ENCODE measurements around the gene LCTL. TPM values are rescaled to one million over a fixed set of nuclear protein-coding genes. Genes with fewer than 3 reads are reported as not detected.

The LCTL gene
- total and polyA plus RNA-seq, 2 donors (not counting 1 experiment from before 2014, with no cell fraction given), result 0.66 to 0.96 TPM

GRCh38 chr15:66508293-66508883 lies 57.4 kb downstream of the LCTL start:
- peaks cover 42% of the 10 kb centered on the region for H3K79me2 ChIP-seq (ENCODE audit: control insufficient read depth, insufficient read depth, low read length)
- peak overlapping the region; percentile 17 for H2AFZ ChIP-seq (ENCODE audit: low read length)
- TF ChIP-seq EZH2 (IDR thresholded peaks at IDR 0.05; ENCODE audit: low read length, missing control alignments), result no peak
- TF ChIP-seq, protein P1, sequence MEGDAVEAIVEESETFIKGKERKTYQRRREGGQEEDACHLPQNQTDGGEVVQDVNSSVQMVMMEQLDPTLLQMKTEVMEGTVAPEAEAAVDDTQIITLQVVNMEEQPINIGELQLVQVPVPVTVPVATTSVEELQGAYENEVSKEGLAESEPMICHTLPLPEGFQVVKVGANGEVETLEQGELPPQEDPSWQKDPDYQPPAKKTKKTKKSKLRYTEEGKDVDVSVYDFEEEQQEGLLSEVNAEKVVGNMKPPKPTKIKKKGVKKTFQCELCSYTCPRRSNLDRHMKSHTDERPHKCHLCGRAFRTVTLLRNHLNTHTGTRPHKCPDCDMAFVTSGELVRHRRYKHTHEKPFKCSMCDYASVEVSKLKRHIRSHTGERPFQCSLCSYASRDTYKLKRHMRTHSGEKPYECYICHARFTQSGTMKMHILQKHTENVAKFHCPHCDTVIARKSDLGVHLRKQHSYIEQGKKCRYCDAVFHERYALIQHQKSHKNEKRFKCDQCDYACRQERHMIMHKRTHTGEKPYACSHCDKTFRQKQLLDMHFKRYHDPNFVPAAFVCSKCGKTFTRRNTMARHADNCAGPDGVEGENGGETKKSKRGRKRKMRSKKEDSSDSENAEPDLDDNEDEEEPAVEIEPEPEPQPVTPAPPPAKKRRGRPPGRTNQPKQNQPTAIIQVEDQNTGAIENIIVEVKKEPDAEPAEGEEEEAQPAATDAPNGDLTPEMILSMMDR (conservative IDR thresholded peaks at IDR 0.05 in 1 of 2, IDR thresholded peaks at IDR 0.05 in 1 of 2; ENCODE audit: low read depth in 1 of 2, low read length in 2 of 2), result no peak
- H3K9ac ChIP-seq (ENCODE audit: insufficient read depth, low read length), result no peak overlapping the region
- no peak overlapping the region for H3K4me2 ChIP-seq (ENCODE audit: extremely low read depth, insufficient read depth, low read length)
- H3K4me3 ChIP-seq (replicated peaks in 1 of 4; ENCODE audit: control extremely low read depth in 1 of 4, insufficient read depth in 1 of 4, low read depth in 3 of 4, low read length in 4 of 4), result no peak overlapping the region
- no peaks in the 10 kb centered on the region for H3K4me1 ChIP-seq (ENCODE audit: control insufficient read depth, extremely low read depth, insufficient read depth, low read length)
- DNase-seq (ENCODE audit: low read depth in 2 of 2), result no peak
- no peaks in the 10 kb centered on the region for H3K9me3 ChIP-seq (ENCODE audit: control insufficient read depth, insufficient read depth, low read depth, low read length)
- H3K27me3 ChIP-seq (ENCODE audit: control insufficient read depth, insufficient read depth, low read length), result no peaks in the 10 kb centered on the region
- H3K27ac ChIP-seq (ENCODE audit: insufficient read depth, low read length), result no peak overlapping the region
- no peaks in the 10 kb centered on the region for H4K20me1 ChIP-seq (ENCODE audit: control insufficient read depth, extremely low read depth, insufficient read depth, low read length)
- H3K36me3 ChIP-seq (ENCODE audit: control insufficient read depth, insufficient read depth, low read length), result no peaks in the 10 kb centered on the region

GRCh38 chr15:66505818-66506217 lies 60.0 kb downstream of the LCTL start:
- Histone ChIP-seq H3K79me2 (ENCODE audit: control insufficient read depth, insufficient read depth, low read length) (peaks cover 67% of the 10 kb centered on the region), H3K4me1 (ENCODE audit: control insufficient read depth, extremely low read depth, insufficient read depth, low read length) (no peaks in the 10 kb centered on the region), H3K9me3 (ENCODE audit: control insufficient read depth, insufficient read depth, low read depth, low read length) (no peaks in the 10 kb centered on the region), H3K9ac (ENCODE audit: insufficient read depth, low read length) (peak overlapping the region; percentile 25), H3K4me3 (replicated peaks in 1 of 4; ENCODE audit: control extremely low read depth in 1 of 4, insufficient read depth in 1 of 4, low read depth in 3 of 4, low read length in 4 of 4) (peak overlapping the region; percentile 63 to 98 (median 77)), H3K27me3 (ENCODE audit: control insufficient read depth, insufficient read depth, low read length) (no peaks in the 10 kb centered on the region), H2AFZ (ENCODE audit: low read length) (no peak overlapping the region), H3K27ac (ENCODE audit: insufficient read depth, low read length) (peak overlapping the region; percentile 90), H4K20me1 (ENCODE audit: control insufficient read depth, extremely low read depth, insufficient read depth, low read length) (no peaks in the 10 kb centered on the region), H3K36me3 (ENCODE audit: control insufficient read depth, insufficient read depth, low read length) (peaks cover 4% of the 10 kb centered on the region), H3K4me2 (ENCODE audit: extremely low read depth, insufficient read depth, low read length) (peak overlapping the region; percentile 60)
- TF ChIP-seq EZH2 (IDR thresholded peaks at IDR 0.05; ENCODE audit: low read length, missing control alignments), result no peak
- TF ChIP-seq, protein P1 (conservative IDR thresholded peaks at IDR 0.05 in 1 of 2, IDR thresholded peaks at IDR 0.05 in 1 of 2; ENCODE audit: low read depth in 1 of 2, low read length in 2 of 2), result no peak
- DNase-seq (ENCODE audit: low read depth in 2 of 2), result no peak

DNA sequence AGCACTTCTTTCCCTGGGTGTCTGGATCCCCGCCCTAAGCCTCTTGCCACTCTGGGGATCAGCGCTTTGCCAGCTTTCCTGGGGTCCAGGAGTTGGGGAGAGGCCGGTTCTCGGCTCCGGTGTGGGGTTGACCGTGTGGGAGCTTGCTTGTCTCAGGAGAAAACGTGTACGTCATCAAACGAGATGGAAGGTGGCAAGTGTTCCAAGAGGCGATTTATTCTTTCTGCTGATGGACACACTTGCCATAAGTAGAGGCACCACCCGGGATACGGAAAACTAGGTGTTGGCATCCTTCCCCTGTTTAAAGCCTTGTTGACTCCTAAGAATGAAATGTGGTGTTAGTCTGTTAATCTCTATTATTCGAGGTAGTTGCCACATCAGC lies 60.4 kb downstream of the LCTL start:
- DNase-seq (ENCODE audit: low read depth in 2 of 2), result peak in 1 of 2 donors; percentile 65
- TF ChIP-seq EZH2 (IDR thresholded peaks at IDR 0.05; ENCODE audit: low read length, missing control alignments), result no peak
- TF ChIP-seq, protein P1 (conservative IDR thresholded peaks at IDR 0.05 in 1 of 2, IDR thresholded peaks at IDR 0.05 in 1 of 2; ENCODE audit: low read depth in 1 of 2, low read length in 2 of 2), result no peak
- Histone ChIP-seq H3K4me3 (replicated peaks in 1 of 4; ENCODE audit: control extremely low read depth in 1 of 4, insufficient read depth in 1 of 4, low read depth in 3 of 4, low read length in 4 of 4) (peak overlapping the region; percentile 63 to 98 (median 77)), H4K20me1 (ENCODE audit: control insufficient read depth, extremely low read depth, insufficient read depth, low read length) (no peaks in the 10 kb centered on the region), H3K4me2 (ENCODE audit: extremely low read depth, insufficient read depth, low read length) (peak overlapping the region; percentile 60), H3K27me3 (ENCODE audit: control insufficient read depth, insufficient read depth, low read length) (no peaks in the 10 kb centered on the region), H3K9ac (ENCODE audit: insufficient read depth, low read length) (peak overlapping the region; percentile 75), H3K9me3 (ENCODE audit: control insufficient read depth, insufficient read depth, low read depth, low read length) (no peaks in the 10 kb centered on the region), H3K27ac (ENCODE audit: insufficient read depth, low read length) (peak overlapping the region; percentile 90), H3K79me2 (ENCODE audit: control insufficient read depth, insufficient read depth, low read length) (peaks cover 71% of the 10 kb centered on the region), H3K4me1 (ENCODE audit: control insufficient read depth, extremely low read depth, insufficient read depth, low read length) (no peaks in the 10 kb centered on the region), H3K36me3 (ENCODE audit: control insufficient read depth, insufficient read depth, low read length) (peaks cover 7% of the 10 kb centered on the region), H2AFZ (ENCODE audit: low read length) (peak overlapping the region; percentile 59)

Measured in fibroblast of lung (primary cell).